A673 (cell line): Measurements from ENCODE around the gene SNCB.

Source experiments
- CTCF ChIP-seq: fragments of 300-800, 200-600 bp; sonication (generic); conservative IDR thresholded peaks from 2 replicates; pipeline ENCODE4 v1.5.1; 2017; ENCODE audit warnings: low read depth, mild to moderate bottlenecking, antibody characterized with exemption, low read length, moderate library complexity, mixed read lengths
- EZH2 ChIP-seq: fragments of 200-600 bp; sonication (generic); IDR thresholded peaks from 2 replicates; pipeline ENCODE4 v1.6.1; 2017; ENCODE audit warnings: borderline replicate concordance, low read depth, mild to moderate bottlenecking, mixed read lengths, antibody characterized with exemption, low read length; ENCODE audit not compliant: poor library complexity, severe bottlenecking

GRCh38 chr5:176612855-176613254 is 17.5 kb downstream of the SNCB start:
- TF ChIP-seq EZH2 = no peak
- no peak for TF ChIP-seq CTCF
